Putamen (tissue), 1 donor: ENCODE results near the gene PCSK4.
A peak's percentile ranks its signal among the peaks of the same experiment; 100 is the strongest.
"Not testable (repeated sequence)": the region's sequence is repeated elsewhere in the genome, so short reads cannot be mapped to it uniquely, and the experiment has no call there.

Source experiments
- DNase-seq: peaks from one replicate; pipeline ENCODE4 v3.0.0-alpha.2; 2016; ENCODE audit warnings: low spot score

PCSK4 gene

DNA sequence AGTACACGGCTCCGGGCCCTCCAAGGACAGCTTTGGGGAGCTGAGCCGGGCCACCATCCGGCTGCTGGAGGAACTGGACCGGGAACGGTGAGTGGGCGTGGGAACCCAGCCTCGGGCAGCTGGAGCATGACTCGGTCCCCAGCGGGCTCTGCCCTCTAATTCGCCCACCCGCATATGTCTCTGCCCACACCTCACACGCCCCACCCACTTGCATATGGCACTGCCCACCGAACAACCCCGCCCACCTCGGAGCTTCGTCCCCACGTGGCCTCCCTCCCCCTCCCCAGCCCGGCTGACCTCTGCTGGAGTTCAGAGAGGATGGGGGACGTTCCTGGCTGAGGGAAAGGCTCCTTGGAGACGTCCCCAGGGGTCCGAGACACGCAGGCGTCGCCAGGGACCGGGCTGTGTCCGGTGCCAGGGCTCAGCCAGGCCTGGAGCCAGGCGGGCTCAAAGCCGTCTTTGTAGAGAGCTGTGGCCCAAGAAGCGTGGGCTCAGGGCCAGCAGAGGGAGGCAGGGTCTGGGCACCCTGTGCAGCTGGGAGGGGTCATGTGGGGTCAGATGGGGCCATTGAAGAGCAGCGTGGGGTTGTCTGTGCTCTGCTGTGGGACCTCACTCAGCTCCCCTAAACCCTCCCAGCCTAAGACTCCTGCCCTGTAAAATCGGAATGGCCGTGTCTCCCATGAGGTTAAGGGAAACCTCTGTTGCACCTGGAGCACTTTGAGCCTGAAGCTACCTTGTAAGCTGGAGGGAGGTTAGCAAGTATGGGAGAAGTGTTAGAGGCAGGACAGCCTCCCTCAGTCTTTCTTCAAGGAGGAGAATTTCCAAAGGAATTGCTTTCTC, 36.4 kb downstream of the PCSK4 start:
- peak; percentile 97 for DNase-seq

GRCh38 chr19:1452802-1453524, 37.2 kb downstream of the PCSK4 start:
- no peak for DNase-seq

DNA sequence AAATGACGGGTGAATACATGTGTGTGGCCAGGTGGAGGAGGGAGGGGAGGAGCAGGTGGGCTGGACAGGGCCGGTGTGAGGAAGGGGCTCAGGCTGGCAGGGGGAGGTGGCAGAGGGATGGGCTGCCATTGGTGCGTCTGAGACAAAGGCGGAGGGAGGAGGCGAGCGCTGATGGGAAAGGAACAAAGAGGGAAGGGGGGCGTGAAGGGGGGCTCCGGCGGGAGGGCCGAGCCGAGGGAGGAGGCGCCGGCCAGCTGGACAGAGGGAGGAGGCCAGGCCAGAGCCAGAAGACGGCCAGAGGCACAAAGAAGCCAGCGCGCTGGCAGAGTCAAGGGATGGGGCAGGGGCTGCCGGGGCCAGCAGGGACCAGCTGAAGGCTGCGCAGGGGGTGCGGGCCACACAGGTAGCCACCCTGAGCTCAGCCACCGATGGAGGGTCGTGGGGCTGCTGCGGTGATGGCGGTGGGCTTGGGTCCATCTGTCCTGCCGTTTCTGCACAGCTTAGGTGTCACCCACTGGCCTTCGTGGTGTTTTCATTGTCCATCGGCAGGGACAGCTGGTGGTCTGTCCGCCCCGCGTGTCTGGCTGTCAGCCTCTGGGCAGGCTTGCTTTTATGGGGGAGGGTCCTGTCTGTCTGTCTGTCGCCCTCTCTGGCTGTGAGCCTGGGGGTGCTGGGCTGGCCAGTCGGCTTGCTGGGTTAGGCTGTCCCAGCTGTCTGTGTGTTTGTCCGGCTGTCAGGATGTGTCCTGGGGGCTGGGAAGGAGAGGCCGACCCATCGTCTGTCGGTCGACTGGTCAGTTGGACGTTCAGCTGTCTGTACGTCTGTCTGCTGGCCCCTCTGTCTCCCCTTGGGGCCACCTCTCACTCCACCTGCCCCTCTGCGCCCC, 38.0 kb downstream of the PCSK4 start:
- DNase-seq, result peak; percentile 82

DNA sequence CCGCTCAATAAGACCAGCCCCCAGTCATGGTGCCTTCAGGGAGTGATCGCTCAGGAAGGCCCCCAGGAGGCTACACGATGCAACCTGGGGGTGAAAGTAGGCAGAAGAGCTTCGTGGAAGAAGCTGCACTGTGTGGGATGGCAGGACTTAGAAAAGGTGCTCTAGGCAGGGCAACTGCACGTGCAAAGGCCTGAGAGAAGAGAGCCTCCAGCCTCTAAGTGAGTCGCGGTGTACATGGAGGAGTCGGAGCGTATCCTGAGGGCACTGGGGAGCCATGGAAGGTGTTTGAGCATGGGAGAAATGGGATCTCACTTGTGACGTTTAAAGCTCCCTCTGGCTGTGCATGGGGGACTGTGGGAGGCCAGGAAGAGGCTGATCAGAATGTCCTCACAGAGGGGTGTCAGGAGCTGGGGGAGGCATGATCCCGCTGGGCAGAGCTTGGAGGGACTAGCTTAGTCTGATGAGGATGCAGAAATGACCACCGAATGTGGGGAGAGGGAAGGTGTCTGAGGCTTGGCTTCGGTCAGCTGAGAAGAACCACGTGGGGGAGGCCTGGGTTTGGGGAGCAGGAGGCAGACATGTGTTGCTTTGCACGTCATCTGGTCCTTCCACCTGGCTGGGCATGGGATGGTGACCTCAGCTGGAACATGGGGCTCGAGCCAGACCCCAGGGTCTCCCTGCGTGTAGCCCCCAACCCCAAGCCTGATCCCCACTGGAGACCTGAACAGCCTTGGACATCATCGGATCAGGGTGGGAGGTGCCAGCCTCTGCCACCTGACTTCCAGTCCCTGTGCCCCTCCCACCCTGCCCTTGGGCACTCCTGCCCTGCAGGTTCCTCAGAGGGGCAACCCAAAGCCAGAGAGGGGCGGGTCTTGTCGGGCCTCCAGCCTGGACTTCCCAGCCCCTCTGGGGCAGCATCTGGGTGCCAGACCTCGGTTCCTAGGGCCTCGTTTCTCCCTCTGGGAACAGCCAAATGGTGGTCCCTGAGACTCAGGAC, 39.1 kb downstream of the PCSK4 start:
- peak; percentile 39 for DNase-seq

GRCh38 chr19:1449467-1450442, 40.4 kb downstream of the PCSK4 start, which contains the start of gene APC2:
Gene APC2 (plus strand): TSS chr19:1450121. CDS start chr19:1453002, 2,881 bp downstream.
- DNase-seq, result peak; percentile 90

DNA sequence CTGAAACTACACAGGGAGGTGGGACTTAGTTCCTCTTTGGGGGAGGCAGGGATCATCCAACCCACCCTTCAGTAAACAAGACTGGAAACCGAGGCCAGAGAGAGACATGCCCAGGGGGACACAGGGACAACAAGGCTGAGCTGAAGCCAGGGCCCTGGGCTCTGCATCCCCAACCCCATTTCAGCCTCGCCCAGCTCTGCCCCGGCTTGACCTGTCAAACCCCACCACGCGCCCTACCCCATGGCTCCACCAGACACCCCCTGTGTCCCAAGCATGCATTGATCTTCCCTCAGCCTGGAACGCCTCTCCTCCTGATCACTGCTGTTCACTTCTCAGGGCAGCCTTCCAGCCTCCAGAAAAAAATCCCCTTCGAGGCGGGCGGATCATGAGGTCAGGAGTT, 42.2 kb downstream of the PCSK4 start:
- DNase-seq, result no peak

GRCh38 chr19:1447504-1447903, 42.6 kb downstream of the PCSK4 start:
- no peak for DNase-seq

DNA sequence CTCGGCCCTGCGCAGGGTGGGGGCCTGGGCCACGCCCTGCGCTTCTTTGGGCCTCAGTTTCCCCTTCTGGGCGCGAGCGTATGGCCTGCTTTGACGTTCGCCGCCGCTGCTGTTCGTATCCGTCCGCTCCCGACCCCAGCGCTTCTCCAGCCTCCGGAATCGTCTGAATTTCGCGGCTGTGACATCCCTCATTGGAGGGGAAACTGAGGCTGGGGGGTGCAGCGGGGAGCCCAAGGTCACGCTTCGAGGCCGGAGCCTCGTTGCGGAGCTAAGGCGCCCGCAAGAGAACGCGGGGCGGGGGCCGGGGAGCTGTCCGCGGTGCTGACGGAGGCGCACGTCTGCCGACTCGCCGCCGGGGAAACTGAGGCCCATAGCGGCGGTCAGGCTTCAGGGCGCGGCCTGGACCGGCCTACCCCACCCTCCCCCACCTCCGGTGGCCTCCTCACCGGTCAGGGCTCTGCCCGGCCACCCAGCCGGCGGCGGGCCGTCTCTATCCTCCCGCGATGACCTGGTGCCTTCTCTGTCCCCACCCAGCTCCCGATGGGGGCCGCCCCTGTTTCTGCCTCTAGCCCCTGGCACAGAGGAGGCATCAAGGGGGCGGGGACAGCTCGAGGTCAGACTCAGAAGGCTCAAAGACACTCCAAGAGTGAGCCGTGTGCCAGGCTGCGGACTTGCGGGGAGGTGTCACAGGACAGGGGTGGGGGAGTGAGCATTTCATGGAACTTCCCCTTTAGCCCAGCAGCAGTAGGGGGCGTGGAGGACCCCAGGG, 43.3 kb downstream of the PCSK4 start:
- DNase-seq, result no peak

DNA sequence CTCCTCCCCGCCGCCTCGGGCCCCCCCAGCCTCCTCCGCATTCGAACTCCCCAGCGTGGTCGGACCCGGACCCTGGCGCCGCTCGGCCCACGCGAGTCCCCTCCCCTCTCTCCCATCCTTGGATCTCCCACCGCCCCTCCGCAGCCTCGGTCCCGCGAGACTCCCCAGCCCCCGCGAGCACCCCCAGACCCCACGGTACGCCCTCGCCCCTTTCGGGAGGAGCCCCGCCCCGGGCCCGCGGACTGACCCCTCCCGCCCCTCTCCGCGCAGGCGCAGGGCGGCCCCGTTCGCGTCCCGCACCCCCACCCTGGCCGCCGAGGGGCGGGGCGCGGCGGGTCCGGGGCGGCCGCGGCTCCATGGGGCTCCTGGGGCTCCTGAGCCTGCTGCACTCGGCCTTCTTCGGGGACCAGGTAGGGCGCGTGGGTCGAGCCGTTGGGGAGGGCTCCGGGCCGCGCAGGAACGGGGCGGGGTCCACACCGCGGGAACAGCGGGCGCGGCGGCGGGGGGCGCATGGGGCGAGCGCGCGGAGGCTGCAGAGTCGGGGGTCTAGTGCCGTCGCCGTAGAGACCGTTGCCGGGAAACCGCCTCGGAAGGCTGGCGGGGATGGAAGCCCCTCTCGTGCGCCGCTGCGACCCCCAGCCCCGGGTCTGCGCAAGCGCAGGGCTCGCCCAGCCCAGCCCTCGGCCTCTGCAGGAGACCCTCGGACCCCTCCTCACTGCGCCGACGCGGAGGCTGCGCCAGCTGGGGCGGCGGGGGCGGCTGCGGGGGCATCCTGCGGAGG, 44.0 kb downstream of the PCSK4 start:
- DNase-seq, result peak; percentile 58

DNA sequence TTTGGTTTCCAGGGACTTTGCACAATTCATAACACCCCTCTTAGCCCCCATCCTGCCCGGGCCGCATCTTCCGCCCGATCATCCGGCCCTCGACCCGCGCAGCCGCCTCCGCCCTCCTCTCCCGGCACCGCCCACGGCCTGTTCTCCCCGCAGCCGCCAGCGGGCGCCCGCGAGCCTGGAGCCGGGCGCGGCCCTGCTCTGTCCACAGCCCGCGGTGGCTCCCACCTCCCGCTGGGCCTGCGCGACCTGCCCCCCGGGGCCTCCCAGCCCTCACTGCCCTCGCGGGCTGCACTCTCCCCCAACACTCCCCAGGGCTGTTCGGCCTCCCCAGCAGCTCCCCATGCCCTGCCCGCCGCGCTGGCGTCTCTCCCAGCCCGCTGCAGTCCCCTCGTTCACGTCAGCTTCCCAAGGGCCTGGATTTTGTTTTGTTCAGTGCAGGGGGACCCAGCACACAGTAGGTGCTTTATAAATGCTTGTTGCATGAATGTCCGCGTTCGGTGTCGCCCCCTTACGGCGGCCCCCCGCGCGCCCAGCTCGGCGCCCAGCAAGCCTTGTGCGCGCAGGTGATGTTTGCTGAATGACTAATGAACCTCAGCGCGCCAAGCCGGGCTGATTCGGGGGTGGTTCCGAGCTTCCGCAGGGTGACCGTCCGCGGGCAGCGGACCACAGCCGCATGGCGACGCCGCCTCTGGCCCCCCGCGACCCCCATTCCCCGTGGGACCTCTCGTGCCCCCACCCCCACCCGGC, 44.8 kb downstream of the PCSK4 start:
- DNase-seq, result peak; percentile 73

DNA sequence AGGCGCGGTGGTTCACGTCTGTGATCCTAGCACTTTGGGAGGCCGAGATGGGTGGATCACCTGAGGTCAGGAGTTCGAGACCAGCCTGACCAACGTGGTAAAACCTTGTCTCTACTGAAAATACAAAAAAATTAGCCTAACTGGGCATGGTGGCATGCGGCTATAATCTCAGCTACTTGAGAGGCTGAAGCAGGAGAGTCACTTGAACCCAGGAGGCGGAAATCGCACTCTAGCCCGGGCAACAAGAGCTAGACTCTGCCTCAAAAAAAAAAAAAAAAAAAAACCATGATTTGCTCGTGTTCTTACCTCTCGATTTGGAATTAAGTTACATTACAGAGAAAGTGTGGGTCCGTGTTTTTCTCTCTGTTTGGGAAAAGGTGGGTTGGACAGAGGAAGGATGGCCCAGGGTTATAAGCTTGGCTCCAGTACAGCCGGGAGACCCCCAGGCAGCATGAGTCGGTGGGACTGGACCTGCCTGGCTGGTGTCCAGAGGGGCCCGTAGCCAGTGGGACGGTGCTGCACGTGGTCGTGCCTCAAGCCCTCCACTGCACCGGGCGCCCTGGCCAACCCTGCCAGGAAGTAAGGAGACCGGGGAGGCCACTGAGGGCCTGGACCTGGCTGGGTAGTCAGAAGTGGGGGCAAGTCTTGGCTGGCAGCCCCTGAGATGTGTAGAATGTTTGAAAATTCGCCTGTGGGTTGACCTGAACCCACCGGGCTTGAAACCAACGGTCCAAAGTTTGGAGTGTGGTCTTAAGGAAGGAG, 48.3 kb downstream of the PCSK4 start:
- no peak for DNase-seq

DNA sequence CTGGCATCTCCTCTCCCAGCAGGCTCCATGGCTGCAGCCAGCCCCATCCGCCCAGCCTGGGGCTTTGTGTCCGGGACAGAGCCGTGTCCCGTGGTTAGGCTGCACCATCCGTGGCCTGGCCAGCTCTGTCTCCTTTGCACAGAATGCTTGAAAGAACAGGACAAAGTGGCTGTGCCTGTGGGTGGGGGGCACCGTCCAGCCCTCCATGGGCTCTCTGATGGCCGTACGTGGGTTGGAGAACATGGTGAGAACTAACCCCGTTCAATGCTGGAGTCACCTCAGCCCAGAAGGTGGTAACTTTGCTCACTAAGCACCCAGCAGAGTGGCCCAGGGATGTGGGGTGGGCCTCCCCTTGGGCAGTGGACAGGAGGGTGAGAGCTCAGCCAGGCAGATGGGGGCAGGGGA, 49.1 kb downstream of the PCSK4 start:
- DNase-seq, result no peak

GRCh38 chr19:1440418-1440801, 49.7 kb downstream of the PCSK4 start:
- no peak for DNase-seq

DNA sequence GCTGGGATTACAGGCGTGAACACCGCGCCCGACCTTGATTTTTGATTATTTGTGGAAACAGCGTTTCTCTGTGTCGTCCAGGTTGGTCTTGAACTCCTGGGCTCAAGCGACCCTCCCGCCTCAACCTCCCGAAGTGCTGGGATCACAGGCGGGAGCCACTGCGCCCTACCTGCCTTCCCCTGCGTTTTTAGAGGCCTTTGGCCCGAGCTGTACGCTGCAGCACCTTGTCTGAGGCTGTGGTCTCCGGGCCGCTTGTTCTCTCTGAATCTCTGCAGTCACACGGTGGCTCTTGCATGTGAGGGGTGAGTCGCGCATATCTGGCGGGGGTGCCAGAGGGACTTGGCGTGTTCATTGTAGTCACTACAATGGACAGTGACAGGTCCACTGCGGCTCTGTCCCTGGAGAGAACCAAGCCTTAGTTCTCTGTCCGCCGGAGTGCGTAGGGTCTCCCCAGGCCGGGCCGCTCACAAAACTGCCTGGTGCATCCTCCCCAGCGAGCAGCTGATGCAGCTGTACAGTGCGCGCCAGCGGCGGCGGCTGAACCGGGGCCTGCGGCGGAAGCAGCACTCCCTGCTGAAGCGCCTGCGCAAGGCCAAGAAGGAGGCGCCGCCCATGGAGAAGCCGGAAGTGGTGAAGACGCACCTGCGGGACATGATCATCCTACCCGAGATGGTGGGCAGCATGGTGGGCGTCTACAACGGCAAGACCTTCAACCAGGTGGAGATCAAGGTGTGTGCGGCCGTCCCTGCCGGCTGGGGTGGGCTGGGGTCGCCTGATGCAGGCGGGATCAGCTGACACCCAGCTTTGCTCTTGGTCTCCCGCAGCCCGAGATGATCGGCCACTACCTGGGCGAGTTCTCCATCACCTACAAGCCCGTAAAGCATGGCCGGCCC, 50.4 kb downstream of the PCSK4 start:
- not testable (repeated sequence) for DNase-seq

DNA sequence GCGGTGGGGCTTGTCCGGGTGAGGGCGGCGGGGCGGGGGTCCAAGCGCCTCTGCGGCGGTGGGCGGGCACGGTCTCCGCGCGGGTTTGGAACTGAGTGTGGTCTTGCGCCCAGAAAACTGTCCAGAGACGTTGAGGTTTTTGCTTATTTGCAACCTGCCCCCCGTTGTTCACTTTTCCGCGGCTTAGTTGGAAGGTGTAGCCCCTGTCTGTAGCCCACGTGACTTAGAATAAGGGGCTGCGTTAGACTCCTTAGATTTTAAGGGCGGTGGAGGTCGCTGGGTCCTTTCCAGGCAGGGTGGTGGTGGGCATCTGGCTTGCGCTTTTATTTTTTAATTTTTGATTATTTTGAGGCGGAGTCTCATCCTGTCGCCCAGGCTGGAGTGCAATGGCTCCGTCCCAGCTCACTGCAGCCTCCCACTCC, 51.2 kb downstream of the PCSK4 start:
- DNase-seq, result no peak
